HG03342 (cell line): ENCODE data around the gene U2AF2.

Source experiments
- ATAC-seq: cut with Tn5 transposase; IDR thresholded peaks from one replicate; pipeline ENCODE4 v1.9.1; 2021; ENCODE audit warnings: mild to moderate bottlenecking, moderate library complexity; ENCODE audit not compliant: unreplicated experiment

The U2AF2 gene

DNA sequence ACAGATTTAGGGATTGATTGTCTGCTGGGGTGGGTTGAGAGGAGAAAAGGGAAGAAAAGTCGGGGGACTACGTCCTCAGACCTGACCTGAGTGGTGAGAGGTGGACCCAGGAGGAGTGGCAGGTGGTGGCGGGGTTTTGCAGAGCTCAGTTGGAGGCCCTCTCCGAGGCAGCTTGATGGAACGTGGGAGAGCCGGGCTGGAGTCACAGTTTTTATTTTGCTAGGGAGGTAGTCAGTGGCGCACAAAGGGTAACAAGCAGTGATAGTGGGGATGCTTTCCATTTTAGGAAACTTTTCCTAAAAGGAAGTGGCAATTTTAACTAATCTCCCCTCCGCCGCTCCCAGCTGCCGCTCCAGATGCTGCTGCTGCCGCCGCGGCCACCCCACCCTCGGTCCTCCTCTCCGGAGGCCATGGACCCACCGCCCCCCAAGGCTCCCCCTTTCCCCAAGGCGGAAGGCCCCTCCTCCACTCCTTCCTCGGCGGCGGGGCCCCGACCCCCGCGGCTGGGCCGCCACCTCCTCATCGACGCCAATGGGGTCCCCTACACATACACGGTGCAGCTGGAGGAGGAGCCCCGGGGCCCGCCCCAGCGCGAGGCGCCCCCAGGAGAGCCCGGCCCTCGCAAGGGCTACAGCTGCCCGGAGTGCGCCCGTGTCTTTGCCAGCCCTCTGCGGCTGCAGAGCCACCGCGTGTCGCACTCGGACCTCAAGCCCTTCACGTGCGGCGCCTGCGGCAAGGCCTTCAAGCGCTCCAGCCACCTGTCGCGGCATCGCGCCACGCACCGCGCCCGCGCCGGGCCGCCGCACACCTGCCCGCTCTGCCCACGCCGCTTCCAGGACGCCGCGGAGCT, 12.5 kb upstream of the U2AF2 start:
- ATAC-seq, result no peak

DNA sequence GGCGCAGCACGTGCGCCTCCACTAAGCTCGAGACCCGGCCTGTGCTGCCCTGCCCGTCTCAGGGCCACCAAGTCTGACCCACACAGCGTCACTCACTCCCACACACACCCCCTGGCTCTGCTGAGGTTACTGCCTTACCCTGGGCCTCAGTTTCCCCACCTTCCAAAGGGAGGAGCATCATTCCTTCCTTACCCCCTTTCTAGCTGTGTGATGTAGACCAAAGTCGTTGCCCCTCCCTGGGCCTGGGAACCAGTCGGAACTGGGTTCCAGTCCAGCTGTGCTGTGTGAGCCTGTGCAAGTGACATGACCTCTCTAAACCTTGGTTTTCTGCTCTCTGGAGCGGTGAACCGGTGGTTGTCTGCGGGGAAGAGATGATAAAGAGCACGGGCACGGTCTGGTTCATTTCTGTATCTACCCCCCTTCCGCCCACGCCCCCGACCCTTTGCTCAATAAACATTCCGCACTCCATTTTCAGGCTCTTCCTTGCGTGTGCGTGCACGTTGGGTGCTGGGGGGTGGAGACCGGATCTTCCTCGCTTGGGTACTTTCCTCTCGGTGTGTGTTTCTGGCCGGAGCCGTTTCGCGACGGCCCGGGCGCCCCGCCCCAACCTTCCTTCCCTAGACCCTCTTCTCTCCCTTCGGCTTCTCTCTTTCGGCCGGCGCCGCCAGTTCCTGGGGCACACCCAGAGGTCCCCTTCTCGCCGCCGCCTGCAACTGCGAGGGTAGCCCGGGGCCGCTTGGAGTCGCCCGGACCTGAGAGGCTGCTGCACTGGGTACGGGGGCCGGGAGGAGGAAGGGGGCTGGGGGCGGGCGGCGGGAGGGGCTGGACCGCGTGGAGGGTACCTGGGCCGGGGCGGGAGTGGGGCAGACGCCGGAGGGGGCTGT, 11.6 kb upstream of the U2AF2 start, which contains the start of gene ZNF581:
Gene ZNF581, plus strand, starts transcription at position 647 of the 884 bp plus-strand sequence. CDS start 923 bp downstream, outside the sequence.
- peak; percentile 25 for ATAC-seq

- ATAC-seq, result no peak
Measured at GRCh38 chr19:55643887-55644176, 11.0 kb upstream of the U2AF2 start.

DNA sequence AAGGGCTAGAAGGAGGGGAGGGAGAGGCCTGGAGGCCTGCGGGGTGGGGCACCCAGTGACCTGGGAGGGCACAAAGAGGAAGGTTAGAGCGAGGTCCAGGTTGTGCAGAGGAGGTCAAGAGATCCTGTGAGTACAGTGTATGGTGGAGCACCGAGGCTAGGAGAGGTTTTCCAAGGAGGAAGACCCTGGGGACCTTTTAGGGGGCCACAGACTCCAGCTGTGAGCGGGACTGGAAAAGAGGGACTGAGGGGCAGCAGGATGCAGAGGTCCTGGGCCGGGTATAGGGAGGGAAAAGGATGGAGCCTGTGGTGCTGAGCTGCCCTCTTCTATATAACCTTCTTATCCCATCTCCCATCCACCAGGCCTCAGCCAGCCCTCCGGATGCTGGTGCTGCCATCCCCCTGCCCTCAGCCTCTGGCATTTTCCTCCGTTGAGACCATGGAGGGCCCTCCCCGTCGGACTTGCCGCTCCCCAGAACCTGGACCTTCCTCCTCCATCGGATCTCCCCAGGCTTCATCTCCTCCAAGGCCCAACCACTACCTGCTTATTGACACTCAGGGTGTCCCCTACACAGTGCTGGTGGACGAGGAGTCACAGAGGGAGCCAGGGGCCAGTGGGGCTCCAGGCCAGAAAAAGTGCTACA, 10.5 kb upstream of the U2AF2 start:
- ATAC-seq, result no peak

GRCh38 chr19:55644842-55645511, 9.9 kb upstream of the U2AF2 start:
- ATAC-seq, result no peak

- ATAC-seq, result no peak
Measured at GRCh38 chr19:55645512-55645881, 9.3 kb upstream of the U2AF2 start.

GRCh38 chr19:55646889-55647731, 7.7 kb upstream of the U2AF2 start:
- ATAC-seq, result no peak

DNA sequence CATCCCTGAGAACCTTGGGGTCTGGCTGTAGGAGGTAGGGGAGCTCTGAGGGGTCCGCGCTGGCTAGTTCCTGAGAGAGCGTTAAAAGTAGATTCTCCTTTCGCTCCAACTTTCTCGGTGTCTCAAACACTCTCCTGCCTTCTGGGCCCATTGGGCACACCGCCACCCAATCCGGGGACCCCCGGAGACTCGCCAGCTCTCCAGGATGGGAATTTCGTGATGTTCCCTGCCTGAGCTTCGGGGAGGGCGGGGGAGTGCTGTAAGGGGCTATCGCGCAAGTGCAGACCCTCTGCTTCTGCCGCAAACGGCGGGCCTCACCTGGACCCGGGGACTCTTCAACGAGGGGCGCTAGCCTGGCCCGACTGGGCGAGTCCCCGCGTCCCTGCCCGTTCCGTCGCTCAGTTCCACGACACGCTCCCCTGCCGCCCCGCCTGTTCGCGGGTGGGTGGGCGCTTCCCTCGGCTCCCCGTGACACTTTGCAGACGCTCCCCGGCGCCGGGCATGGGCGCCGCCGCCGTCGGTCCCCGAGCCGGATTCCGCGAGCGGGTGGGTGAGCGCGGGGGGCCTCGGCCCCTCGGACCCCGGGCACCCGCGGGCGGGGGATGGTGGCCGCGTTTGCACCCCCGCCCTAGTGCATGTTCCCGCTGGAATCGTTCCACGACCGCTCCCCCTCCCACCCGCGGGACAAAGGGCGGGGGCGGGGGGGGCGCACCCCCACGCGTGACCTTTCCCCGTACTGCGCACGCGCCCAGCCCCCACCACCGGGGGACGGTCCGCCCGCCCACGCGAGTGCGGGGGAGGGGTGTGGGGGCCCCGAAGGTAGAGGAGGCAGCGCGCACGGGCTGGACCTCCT, 6.9 kb upstream of the U2AF2 start, which contains the start of gene CCDC106:
Gene CCDC106, plus strand, starts transcription at position 481 of the 853 bp plus-strand sequence. CDS start 835 bp downstream, outside the sequence.
- ATAC-seq, result no peak

- ATAC-seq, result no peak
Measured at GRCh38 chr19:55648585-55649267, 6.1 kb upstream of the U2AF2 start.

- no peak for ATAC-seq
Measured at GRCh38 chr19:55649268-55650125, 5.3 kb upstream of the U2AF2 start.

GRCh38 chr19:55650126-55650557, 4.7 kb upstream of the U2AF2 start:
- ATAC-seq, result no peak

DNA sequence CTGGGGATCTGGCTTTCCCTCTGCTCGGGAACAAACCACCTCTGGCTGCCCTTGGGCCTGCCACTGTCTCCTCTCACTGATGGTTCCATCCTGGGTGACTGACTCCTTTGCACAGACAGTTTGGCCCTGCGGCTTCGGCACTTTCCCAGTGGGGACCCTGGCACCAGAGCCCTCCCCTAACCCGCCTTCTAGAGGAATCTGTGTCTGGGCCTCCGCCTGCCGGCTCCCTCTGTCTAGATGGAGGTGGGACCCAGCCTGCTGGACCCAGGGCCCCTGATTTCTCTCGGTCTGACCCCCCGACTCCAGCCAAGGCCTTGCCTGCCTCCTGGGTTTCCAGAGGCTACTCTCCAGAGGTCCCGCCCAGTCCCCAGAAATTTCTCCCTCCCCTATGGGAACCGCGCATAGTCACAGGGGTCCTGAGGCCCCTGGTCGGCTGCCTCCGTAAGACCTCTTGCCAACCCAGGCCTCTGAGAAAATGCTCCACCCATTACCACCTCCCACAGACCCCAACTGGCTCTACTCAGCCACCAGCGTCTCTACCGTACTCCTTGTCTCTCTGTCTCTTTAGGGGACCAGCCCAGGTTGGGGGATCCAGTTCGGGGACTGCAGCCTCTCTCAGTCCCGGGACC, 4.1 kb upstream of the U2AF2 start:
- ATAC-seq, result no peak

GRCh38 chr19:55651236-55651635, 3.6 kb upstream of the U2AF2 start:
- no peak for ATAC-seq

GRCh38 chr19:55652311-55653128, 2.3 kb upstream of the U2AF2 start:
- no peak for ATAC-seq

- peak; percentile 42 for ATAC-seq
Measured at GRCh38 chr19:55653651-55654322, 1.0 kb upstream of the U2AF2 start.
